Measurements from ENCODE around the gene CCDC15.
"Not testable (repeated sequence)": the region's sequence is repeated elsewhere in the genome, so short reads cannot be mapped to it uniquely, and the experiment has no call there.

Gene CCDC15

GRCh38 chr11:125085301-125086081, 131.5 kb downstream of the CCDC15 start:
- Histone ChIP-seq H3K9me3 (ENCODE audit: insufficient read depth, low read length) (no peaks in the 10 kb centered on the region), H3K4me1 (ENCODE audit: low read length) (no peaks in the 10 kb centered on the region), H3K27me3 (ENCODE audit: low read depth, low read length) (no peaks in the 10 kb centered on the region), H3K4me3 (ENCODE audit: low read length) (no peak overlapping the region), H3K4me2 (ENCODE audit: low read length) (no peak overlapping the region), H2AFZ (ENCODE audit: low read depth, low read length) (no peak overlapping the region), H3K79me2 (ENCODE audit: low read length) (no peaks in the 10 kb centered on the region), H3K27ac (ENCODE audit: low read length) (no peak overlapping the region), H3K9ac (ENCODE audit: low read length) (no peak overlapping the region), H3K36me3 (replicated peaks; ENCODE audit: low read depth, low read length) (no peaks in the 10 kb centered on the region), H4K20me1 (ENCODE audit: insufficient read depth, low read length) (no peaks in the 10 kb centered on the region)
- no peak for TF ChIP-seq EZH2phosphoT487 (IDR thresholded peaks at IDR 0.05; ENCODE audit: low read depth)
- TF ChIP-seq, protein P1, sequence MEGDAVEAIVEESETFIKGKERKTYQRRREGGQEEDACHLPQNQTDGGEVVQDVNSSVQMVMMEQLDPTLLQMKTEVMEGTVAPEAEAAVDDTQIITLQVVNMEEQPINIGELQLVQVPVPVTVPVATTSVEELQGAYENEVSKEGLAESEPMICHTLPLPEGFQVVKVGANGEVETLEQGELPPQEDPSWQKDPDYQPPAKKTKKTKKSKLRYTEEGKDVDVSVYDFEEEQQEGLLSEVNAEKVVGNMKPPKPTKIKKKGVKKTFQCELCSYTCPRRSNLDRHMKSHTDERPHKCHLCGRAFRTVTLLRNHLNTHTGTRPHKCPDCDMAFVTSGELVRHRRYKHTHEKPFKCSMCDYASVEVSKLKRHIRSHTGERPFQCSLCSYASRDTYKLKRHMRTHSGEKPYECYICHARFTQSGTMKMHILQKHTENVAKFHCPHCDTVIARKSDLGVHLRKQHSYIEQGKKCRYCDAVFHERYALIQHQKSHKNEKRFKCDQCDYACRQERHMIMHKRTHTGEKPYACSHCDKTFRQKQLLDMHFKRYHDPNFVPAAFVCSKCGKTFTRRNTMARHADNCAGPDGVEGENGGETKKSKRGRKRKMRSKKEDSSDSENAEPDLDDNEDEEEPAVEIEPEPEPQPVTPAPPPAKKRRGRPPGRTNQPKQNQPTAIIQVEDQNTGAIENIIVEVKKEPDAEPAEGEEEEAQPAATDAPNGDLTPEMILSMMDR (IDR thresholded peaks at IDR 0.05; ENCODE audit: low read depth, low read length) = peak; percentile 28

DNA sequence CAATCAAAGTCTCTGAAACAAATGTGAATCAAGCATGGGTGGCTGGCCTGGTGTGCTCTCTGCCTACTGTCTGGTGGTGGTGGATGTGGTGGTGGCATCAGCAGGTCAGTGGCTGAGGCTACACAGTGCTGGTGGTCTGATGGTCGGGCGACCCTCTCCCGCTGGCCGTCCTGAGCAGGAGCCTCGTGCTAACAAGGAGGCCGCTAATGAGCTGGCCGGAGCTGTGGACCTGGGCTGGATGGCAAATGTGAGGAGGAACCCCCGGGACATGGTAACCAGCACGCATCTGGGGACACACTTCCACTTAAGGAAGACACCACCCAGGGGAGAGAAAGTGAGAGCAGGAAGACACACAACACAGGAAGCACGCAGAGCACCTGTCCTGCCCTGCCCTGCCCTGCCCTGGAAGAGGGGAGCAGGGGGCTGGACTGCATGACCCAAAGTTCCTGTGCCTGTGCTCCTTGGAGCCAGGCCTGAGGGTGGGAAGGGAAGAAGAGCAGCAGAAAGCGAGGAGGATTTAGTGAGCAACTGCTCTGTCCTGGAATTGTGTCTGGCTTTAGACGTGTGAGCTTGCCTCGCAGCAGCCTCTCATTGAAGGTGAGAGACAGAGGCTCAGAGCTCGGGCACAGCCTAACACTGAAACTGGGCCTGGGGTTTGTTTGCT, 132.8 kb downstream of the CCDC15 start:
- Histone ChIP-seq H3K27ac (ENCODE audit: low read length) (no peak overlapping the region), H3K4me2 (ENCODE audit: low read length) (no peak overlapping the region), H4K20me1 (ENCODE audit: insufficient read depth, low read length) (no peaks in the 10 kb centered on the region), H3K27me3 (ENCODE audit: low read depth, low read length) (no peaks in the 10 kb centered on the region), H2AFZ (ENCODE audit: low read depth, low read length) (no peak overlapping the region), H3K79me2 (ENCODE audit: low read length) (no peaks in the 10 kb centered on the region), H3K4me1 (ENCODE audit: low read length) (no peaks in the 10 kb centered on the region), H3K4me3 (ENCODE audit: low read length) (no peak overlapping the region), H3K9ac (ENCODE audit: low read length) (no peak overlapping the region), H3K36me3 (replicated peaks; ENCODE audit: low read depth, low read length) (no peaks in the 10 kb centered on the region), H3K9me3 (ENCODE audit: insufficient read depth, low read length) (no peaks in the 10 kb centered on the region)
- TF ChIP-seq, protein P1 (IDR thresholded peaks at IDR 0.05; ENCODE audit: low read depth, low read length) = no peak
- no peak for TF ChIP-seq EZH2phosphoT487 (IDR thresholded peaks at IDR 0.05; ENCODE audit: low read depth)

- H3K79me2 ChIP-seq (ENCODE audit: low read length) = no peaks in the 10 kb centered on the region
- TF ChIP-seq, protein P1 (IDR thresholded peaks at IDR 0.05; ENCODE audit: low read depth, low read length) = no peak
- TF ChIP-seq EZH2phosphoT487 (IDR thresholded peaks at IDR 0.05; ENCODE audit: low read depth) = no peak
- no peaks in the 10 kb centered on the region for H4K20me1 ChIP-seq (ENCODE audit: insufficient read depth, low read length)
- no peak overlapping the region for H3K4me3 ChIP-seq (ENCODE audit: low read length)
- no peaks in the 10 kb centered on the region for H3K4me1 ChIP-seq (ENCODE audit: low read length)
- H3K27me3 ChIP-seq (ENCODE audit: low read depth, low read length) = no peaks in the 10 kb centered on the region
- H3K9me3 ChIP-seq (ENCODE audit: insufficient read depth, low read length) = no peaks in the 10 kb centered on the region
- no peak overlapping the region for H3K9ac ChIP-seq (ENCODE audit: low read length)
- H2AFZ ChIP-seq (ENCODE audit: low read depth, low read length) = no peak overlapping the region
- H3K27ac ChIP-seq (ENCODE audit: low read length) = no peak overlapping the region
- H3K36me3 ChIP-seq (replicated peaks; ENCODE audit: low read depth, low read length) = no peaks in the 10 kb centered on the region
- H3K4me2 ChIP-seq (ENCODE audit: low read length) = no peak overlapping the region
Observed at GRCh38 chr11:125088123-125088522, 134.1 kb downstream of the CCDC15 start.

DNA sequence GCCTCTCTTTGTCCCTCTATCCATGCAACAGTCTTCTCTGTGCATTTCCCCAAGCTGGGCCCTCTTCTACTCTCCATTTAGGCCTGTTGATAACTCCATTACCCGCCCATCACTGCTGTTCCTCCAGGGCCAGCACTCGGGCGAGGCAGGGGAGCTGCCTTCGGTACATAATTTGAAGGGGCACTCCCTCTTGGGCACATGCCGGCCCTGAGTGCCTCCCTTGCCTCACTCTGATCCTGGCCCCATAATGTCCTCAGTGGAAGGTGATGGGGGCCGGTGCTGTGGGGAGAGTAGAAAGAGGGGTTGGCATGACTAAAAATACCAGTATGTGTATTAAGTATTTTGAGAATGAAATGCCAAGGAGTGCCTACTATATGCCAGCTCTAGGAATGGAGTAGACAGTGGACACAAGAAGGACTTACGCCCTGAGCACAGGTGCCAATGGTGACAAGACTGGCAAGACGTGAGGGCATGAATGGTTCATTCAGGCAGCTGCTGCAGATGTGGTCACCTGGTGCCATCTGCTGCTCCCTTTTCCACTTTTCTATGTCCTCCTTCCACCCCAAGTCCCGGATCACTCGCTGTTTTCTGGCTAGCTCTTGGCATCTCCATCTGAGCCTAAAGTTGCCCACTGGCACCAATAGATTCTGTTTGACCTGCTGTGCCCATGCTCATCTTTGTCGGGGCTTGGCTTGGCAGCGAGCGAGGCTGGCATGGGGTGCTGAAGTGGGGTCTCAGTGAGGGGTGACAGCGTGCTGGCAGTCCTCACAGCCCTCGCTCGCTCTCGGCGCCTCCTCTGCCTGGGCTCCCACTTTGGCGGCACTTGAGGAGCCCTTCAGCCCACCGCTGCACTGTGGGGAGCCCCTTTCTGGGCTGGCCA, 134.8 kb downstream of the CCDC15 start:
- Histone ChIP-seq H3K4me2 (ENCODE audit: low read length) (no peak overlapping the region), H3K4me3 (ENCODE audit: low read length) (no peak overlapping the region), H3K9ac (ENCODE audit: low read length) (no peak overlapping the region), H4K20me1 (ENCODE audit: insufficient read depth, low read length) (no peaks in the 10 kb centered on the region), H3K9me3 (ENCODE audit: insufficient read depth, low read length) (no peaks in the 10 kb centered on the region), H3K36me3 (replicated peaks; ENCODE audit: low read depth, low read length) (no peaks in the 10 kb centered on the region), H3K27ac (ENCODE audit: low read length) (no peak overlapping the region), H2AFZ (ENCODE audit: low read depth, low read length) (no peak overlapping the region), H3K27me3 (ENCODE audit: low read depth, low read length) (no peaks in the 10 kb centered on the region), H3K4me1 (ENCODE audit: low read length) (no peaks in the 10 kb centered on the region), H3K79me2 (ENCODE audit: low read length) (no peaks in the 10 kb centered on the region)
- TF ChIP-seq, protein P1 (IDR thresholded peaks at IDR 0.05; ENCODE audit: low read depth, low read length) = no peak; the same call in 1 of the 2 replicates
- TF ChIP-seq EZH2phosphoT487 (IDR thresholded peaks at IDR 0.05; ENCODE audit: low read depth) = no peak

DNA sequence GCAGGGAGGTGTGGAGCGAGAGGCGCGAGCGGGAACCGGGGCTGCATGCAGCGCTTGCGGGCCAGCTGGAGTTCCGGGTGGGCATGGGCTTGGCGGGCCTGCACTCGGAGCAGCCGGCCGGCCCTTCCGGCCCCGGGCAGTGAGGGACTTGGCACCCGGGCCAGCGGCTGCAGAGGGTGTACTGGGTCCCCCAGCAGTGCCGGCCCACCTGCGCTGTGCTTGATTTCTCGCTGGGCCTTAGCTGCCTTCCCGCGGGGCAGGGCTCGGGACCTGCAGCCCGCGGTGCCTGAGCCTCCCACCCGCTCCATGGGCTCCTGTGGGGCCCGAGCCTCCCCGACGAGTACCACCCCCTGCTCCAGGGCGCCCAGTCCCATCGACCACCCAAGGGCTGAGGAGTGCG, 135.5 kb downstream of the CCDC15 start:
- H4K20me1 ChIP-seq (ENCODE audit: insufficient read depth, low read length); H3K4me2 ChIP-seq (ENCODE audit: low read length); H3K36me3 ChIP-seq (replicated peaks; ENCODE audit: low read depth, low read length); H2AFZ ChIP-seq (ENCODE audit: low read depth, low read length); H3K27me3 ChIP-seq (ENCODE audit: low read depth, low read length); H3K9ac ChIP-seq (ENCODE audit: low read length); H3K4me1 ChIP-seq (ENCODE audit: low read length); H3K9me3 ChIP-seq (ENCODE audit: insufficient read depth, low read length); H3K79me2 ChIP-seq (ENCODE audit: low read length); H3K4me3 ChIP-seq (ENCODE audit: low read length); H3K27ac ChIP-seq (ENCODE audit: low read length): not testable (repeated sequence)
